Lower lobe of right lung (tissue), 2 donors: Measurements from ENCODE around the gene EGR1. TPM values are rescaled to one million over a fixed set of nuclear protein-coding genes. Genes with fewer than 3 reads are reported as not detected.
A peak's percentile ranks its signal among the peaks of the same experiment; 100 is the strongest.

Source experiments
- ATAC-seq, 2 donors: fragments of 200-7000 bp; cut with Tn5 transposase; one replicate each; pipeline ENCODE4 v1.9.1; 2020 to 2022; ENCODE audit warnings: mild to moderate bottlenecking in 2 of 2, moderate library complexity in 2 of 2
- DNase-seq: peaks from one replicate; pipeline ENCODE4 v3.0.0-alpha.2; 2020
- H3K27ac ChIP-seq: fragments of 200-600 bp; one replicate; pipeline ENCODE4 v1.8.0; 2022
- H3K27me3 ChIP-seq: fragments of 200-600 bp; one replicate; pipeline ENCODE4 v1.8.0; 2022; ENCODE audit warnings: low read depth
- H3K36me3 ChIP-seq: fragments of 200-600 bp; one replicate; pipeline ENCODE4 v1.8.0; 2022; ENCODE audit warnings: mild to moderate bottlenecking
- H3K4me1 ChIP-seq: fragments of 200-600 bp; one replicate; pipeline ENCODE4 v1.8.0; 2022
- H3K4me3 ChIP-seq: fragments of 200-600 bp; one replicate; pipeline ENCODE4 v1.8.0; 2022; ENCODE audit warnings: mild to moderate bottlenecking
- H3K9me3 ChIP-seq: fragments of 200-600 bp; one replicate; pipeline ENCODE4 v1.8.0; 2022
- CTCF ChIP-seq: fragments of 200-600 bp; IDR thresholded peaks from one replicate; pipeline ENCODE4 v1.8.0; 2022; ENCODE audit warnings: antibody characterized with exemption, mild to moderate bottlenecking
- intact Hi-C: fragments of 100-400 bp; cut with DNase I; formaldehyde crosslinking; loops from one replicate; pipeline ENCODE4 v1.11.0; 2022
- total RNA-seq: library from RNA; stranded (reverse); fragmentation: NEBNext Ultra II Directional; extraction: Animal tissue kit (Norgen Biotek cat#: 25700); gene quantifications from one replicate; pipeline ENCODE4 v1.2.1, GENCODE V29; 2021
- donor health status: DM: no; HTN: yes; CAD: no; lungs with severe emphysema.

The EGR1 gene
- total RNA-seq, 1 donor from 2014 or later: 78.2 TPM

- Histone ChIP-seq H3K27ac (no peak overlapping the region), H3K36me3 (no peaks in the 10 kb centered on the region), H3K4me1 (peaks cover 21% of the 10 kb centered on the region), H3K9me3 (no peaks in the 10 kb centered on the region), H3K4me3 (no peak overlapping the region), H3K27me3 (peaks cover 4% of the 10 kb centered on the region)
- intact Hi-C loops: loop anchor here (10.0 kb wide), 1 partner anchor 47 kb away; no protein-coding TSS in a partner anchor
- ATAC-seq (no peak), DNase-seq (peak; percentile 30)
- no peak for TF ChIP-seq CTCF
Measured at GRCh38 chr5:138457531-138458275, 7.6 kb upstream of the EGR1 start.

GRCh38 chr5:138458384-138458783 is 6.9 kb upstream of the EGR1 start:
- no peak for ATAC-seq
- intact Hi-C loops: loop anchor here (10.0 kb wide), 1 partner anchor 46 kb away; no protein-coding TSS in a partner anchor
- H3K4me3 ChIP-seq: no peak overlapping the region
- TF ChIP-seq CTCF: no peak
- H3K27ac ChIP-seq: no peak overlapping the region
- H3K36me3 ChIP-seq: no peaks in the 10 kb centered on the region
- H3K27me3 ChIP-seq: peaks cover 4% of the 10 kb centered on the region
- H3K4me1 ChIP-seq: peaks cover 27% of the 10 kb centered on the region
- no peaks in the 10 kb centered on the region for H3K9me3 ChIP-seq
- peak; percentile 20 for DNase-seq

GRCh38 chr5:138458856-138459255 is 6.4 kb upstream of the EGR1 start:
- intact Hi-C loops: loop anchor here (10.0 kb wide), 1 partner anchor 46 kb away; no protein-coding TSS in a partner anchor
- Histone ChIP-seq H3K4me1 (peaks cover 31% of the 10 kb centered on the region), H3K4me3 (no peak overlapping the region), H3K36me3 (no peaks in the 10 kb centered on the region), H3K27me3 (peaks cover 4% of the 10 kb centered on the region), H3K9me3 (no peaks in the 10 kb centered on the region), H3K27ac (no peak overlapping the region)
- ATAC-seq (no peak), DNase-seq (peak; percentile 24)
- no peak for TF ChIP-seq CTCF

GRCh38 chr5:138459311-138459933 is 5.9 kb upstream of the EGR1 start:
- ATAC-seq (no peak), DNase-seq (peak; percentile 59)
- intact Hi-C loops: loop anchor here (10.0 kb wide), 1 partner anchor 45 kb away; no protein-coding TSS in a partner anchor

More at GRCh38 chr5:138459311-138459933, 5.9 kb upstream of the EGR1 start:
- no peak overlapping the region for H3K4me3 ChIP-seq
- no peaks in the 10 kb centered on the region for H3K9me3 ChIP-seq
- peaks cover 31% of the 10 kb centered on the region for H3K4me1 ChIP-seq
- H3K27me3 ChIP-seq: peaks cover 4% of the 10 kb centered on the region
- H3K36me3 ChIP-seq: no peaks in the 10 kb centered on the region
- TF ChIP-seq CTCF: no peak
- H3K27ac ChIP-seq: no peak overlapping the region
